Erythroblast (primary cell): ENCODE measurements around the gene PYM1.

Source experiments
- DNase-seq, 2 experiments: peaks; one replicate each; lab custom pipeline; 2025; lab: John Stamatoyannopoulos, UW
- GATA1 ChIP-seq: IDR thresholded peaks from 2 replicates; pipeline ENCODE4 v1.6.1; 2011; ENCODE audit warnings: low read depth, mild to moderate bottlenecking, control low read depth, low read length, moderate library complexity
- POLR2A ChIP-seq: IDR thresholded peaks from 2 replicates; pipeline ENCODE4 v1.6.1; 2011; ENCODE audit warnings: mild to moderate bottlenecking, low read length

PYM1 gene

DNA sequence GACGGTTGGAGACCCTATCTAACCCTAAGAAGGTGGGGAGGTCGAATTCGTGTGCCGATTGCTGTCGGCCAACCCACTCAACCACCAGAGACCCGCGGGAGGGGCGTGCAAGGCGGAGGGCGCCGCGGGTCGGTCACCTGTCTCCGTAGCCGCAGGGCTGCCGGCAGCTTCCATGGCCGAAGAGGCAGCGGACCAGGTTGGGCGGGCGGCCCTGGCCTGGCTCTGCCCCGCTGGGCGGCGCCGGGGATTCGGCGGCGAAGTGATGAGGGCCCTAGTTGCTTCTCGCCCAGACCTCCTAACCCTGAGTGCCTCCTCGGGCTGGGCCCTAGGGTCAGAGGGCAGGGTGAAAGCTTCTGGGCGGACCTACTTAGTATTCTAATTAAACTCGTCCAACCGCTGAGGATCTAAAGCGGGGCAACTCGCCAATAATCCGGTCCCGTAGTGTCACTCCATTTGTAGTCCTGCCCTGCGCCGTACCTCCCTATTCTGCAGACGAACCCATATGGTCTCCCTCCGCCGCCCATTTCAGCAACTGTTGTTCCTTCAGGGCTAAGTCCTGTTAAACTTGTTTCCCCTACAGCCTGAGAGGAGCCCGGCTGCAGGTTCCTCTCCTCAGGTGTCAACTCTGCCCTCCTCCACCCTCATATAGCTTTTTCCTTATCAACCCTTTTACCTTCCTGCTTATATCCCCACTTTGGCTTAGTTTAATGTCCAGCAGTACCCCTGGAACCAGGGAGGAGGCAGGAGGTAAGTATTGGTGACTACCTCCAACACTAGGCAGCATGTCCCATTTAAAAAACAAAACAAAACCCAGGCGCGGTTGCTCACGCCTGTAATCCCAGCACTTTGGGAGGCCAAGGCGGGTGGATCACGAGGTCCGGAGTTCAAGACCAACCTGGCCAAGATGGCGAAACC lies at the start of gene PYM1:
Gene PYM1, minus strand, starts transcription at position 307 of the 915 bp plus-strand sequence. Its CDS starts 133 bp downstream, at position 174.
- TF ChIP-seq GATA1: no peak
- peak; percentile 86 for TF ChIP-seq POLR2A
- peak; percentile 93 to 97 for DNase-seq

DNA sequence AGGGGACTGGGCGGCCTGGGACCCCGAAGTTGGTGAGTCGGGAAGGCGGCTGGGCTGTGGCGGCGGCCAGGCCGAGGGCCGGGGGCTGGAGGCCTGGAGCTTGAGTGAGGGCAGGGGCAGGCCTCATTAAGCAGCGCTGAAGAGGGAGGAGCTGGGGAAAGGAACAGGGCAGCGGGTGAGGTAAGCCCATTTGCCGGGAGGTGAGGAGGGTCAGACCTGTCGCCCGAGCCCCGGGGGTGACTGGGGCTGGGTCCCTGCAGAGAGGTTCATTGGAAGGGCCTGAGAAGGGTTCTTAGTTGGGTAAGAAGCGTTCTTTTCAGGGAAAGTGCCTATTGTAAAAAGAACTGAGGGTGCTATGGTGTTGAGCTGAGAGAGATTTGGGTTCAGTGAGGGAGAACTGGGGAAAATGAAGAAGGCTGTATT lies 46.6 kb upstream of the PYM1 start:
- TF ChIP-seq POLR2A (no peak), GATA1 (no peak)
- peak; percentile 69 to 80 for DNase-seq

DNA sequence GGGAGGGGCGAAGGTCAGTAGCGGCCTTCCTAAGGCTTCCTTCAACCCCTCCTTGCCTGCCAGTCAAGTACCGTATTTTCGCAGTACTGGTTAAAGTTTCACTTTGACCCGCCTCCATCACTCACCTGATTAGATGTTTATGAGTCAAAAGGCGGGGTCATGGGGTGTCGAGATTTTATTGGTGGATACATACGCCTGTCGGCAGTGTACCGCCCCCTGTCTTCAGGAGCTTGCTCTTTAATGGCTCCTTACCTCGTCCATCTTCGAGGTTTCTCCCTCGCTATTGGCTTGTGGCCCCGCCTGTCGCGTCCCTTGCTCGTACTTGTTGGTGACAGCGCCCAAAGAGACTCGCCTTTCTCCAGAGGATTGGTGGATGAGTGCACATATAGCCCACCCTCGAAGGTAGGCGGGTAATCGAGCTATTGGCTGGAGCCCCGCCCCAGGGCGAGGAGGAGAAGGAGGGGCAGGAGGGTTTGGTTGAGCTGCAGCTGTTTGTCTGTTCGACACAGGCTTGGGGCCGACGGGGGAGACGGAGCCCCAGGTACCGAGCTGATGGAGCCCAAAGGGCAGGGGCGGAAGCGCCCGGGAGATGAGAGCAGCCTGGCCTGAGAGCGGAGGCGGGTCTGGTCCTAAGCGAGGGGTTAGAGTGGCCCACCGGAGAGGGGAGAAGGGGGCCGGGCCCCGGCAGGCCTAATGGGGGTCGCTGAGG lies 46.1 kb upstream of the PYM1 start, which contains the start of gene RAB5B:
Gene RAB5B, plus strand, starts transcription at position 480 of the 709 bp plus-strand sequence. CDS start 12,883 bp downstream, outside the sequence.
- TF ChIP-seq GATA1 (no peak), POLR2A (peak; percentile 93)
- peak; percentile 99 to 100 for DNase-seq

- DNase-seq: peak in 1 of 2 experiments; percentile 75
- TF ChIP-seq GATA1 (no peak), POLR2A (no peak)
Measured at GRCh38 chr12:55972911-55973598, 45.4 kb upstream of the PYM1 start.

DNA sequence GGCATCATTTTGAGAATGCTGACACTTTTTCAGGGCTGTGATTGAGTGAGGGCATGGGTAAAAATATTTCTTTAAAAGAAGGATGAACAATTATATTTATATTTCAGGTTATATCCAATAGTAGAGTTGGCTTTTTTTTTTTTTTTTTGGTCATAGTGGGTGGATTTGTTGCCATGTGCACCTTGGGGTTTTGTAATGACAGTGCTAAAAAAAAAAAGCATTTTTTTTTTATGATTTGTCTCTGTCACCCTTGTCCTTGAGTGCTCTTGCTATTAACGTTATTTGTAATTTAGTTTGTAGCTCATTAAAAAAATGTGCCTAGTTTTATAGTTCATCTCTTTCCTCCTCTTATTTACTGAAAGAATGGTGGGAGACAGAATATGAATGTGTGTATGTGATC lies 44.8 kb upstream of the PYM1 start:
- TF ChIP-seq POLR2A: no peak
- no peak for TF ChIP-seq GATA1
- no peak for DNase-seq

GRCh38 chr12:55972042-55972441 lies 44.3 kb upstream of the PYM1 start:
- peak; percentile 34 to 46 for DNase-seq
- no peak for TF ChIP-seq POLR2A
- TF ChIP-seq GATA1: no peak

DNA sequence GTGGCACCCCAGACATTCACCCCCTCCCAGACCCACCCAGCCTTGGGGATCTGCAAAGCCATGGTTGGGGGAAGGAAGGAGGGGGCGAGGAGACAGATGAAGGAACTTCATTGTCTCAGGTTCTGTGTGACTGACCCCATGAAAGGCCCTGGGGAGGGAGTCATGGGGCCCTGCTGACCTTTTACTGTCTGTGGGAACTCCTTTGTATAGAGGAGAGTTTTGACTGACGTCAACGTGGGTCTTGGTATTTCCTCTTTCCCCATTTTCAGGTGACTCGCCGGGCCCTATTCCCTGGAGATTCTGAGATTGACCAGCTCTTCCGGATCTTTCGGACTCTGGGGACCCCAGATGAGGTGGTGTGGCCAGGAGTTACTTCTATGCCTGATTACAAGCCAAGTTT lies 43.1 kb upstream of the PYM1 start:
- no peak for DNase-seq
- TF ChIP-seq GATA1 (no peak), POLR2A (no peak)

GRCh38 chr12:55969356-55969755 lies 41.7 kb upstream of the PYM1 start:
- DNase-seq: no peak
- TF ChIP-seq POLR2A (no peak), GATA1 (no peak)

DNA sequence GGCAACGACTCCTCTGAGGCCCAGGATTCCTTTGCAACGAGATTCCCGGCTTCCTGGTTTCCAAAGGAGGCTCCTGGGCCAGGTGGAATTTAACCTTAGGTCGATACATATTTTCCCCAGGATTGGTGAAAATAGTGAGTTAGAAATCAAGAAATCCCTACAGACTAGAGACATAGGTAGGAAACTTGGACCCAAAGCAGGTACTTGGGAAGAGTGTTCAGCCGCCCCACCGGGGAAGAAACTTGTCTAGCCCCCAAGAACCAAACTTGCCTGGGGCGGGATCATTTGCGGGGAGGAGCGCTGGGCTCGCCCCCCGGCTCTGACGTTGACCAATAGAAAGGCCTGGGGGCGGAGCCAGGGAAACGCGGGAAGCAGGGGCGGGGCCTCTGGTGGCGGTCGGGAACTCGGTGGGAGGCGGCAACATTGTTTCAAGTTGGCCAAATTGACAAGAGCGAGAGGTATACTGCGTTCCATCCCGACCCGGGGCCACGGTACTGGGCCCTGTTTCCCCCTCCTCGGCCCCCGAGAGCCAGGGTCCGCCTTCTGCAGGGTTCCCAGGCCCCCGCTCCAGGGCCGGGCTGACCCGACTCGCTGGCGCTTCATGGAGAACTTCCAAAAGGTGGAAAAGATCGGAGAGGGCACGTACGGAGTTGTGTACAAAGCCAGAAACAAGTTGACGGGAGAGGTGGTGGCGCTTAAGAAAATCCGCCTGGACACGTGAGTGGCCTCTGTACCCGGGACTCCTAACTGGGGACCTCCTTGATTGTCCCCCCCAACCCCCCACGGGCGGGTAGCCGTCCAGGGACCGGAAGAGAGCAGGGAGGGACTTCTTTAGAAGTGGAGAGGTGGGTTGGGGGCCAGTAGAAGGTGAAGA lies 39.0 kb upstream of the PYM1 start, which contains the start of gene CDK2:
Gene CDK2, plus strand, starts transcription at position 423 of the 874 bp plus-strand sequence. Its CDS starts 179 bp downstream, at position 602.
- TF ChIP-seq POLR2A: peak; percentile 79
- TF ChIP-seq GATA1: no peak
- peak; percentile 92 to 95 for DNase-seq

DNA sequence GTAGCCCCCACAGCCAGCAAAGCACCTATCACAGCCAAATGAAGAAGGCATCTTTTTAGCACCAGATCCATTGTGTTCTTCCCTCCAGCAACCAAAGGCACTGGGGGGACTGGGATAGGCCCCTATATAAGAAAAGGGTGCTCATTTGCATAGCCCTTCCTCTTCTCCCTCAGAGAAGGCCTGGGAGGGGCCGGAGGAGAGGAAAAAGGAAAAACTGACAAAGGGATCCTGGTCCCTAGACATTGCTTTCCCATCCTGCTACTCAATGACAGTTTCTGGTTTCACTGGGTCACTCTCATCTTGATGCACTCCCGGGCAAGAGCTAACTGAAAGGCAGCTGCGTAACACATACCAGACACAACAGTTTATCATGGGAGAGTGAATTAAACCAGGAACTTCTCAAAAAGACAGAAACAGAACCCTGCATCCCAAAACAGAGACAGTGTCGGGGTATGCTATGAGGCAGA lies 38.3 kb upstream of the PYM1 start, which contains the start of gene PMEL:
Gene PMEL, minus strand, starts transcription at position 102 of the 467 bp plus-strand sequence. Its CDS starts 31 bp downstream, at position 71.
- no peak for TF ChIP-seq POLR2A
- TF ChIP-seq GATA1: no peak
- no peak for DNase-seq

- DNase-seq: no peak
- TF ChIP-seq GATA1 (no peak), POLR2A (no peak)
Measured at GRCh38 chr12:55965240-55965639, 37.5 kb upstream of the PYM1 start.

GRCh38 chr12:55963760-55964159 lies 36.1 kb upstream of the PYM1 start:
- TF ChIP-seq GATA1 (no peak), POLR2A (no peak)
- DNase-seq: no peak
